Keratinocyte (primary cell): ENCODE results near the gene HECTD2. TPM values are rescaled to one million over a fixed set of nuclear protein-coding genes. Genes with fewer than 3 reads are reported as not detected.

Source experiments
- DNase-seq: peaks from one replicate; pipeline ENCODE4 v3.0.0-alpha.2; 2011; ENCODE audit warnings: low read depth, missing footprints, low spot score
- FAIRE-seq: peaks from 2 replicates; lab custom pipeline; 2011; peaks lifted over from hg19 to GRCh38; lab: Jason Lieb, UNC
- H2AFZ ChIP-seq: 2 replicates; pipeline ENCODE4 v1.6.0; 2012; ENCODE audit warnings: low read length, control low read depth, inconsistent platforms; ENCODE audit not compliant: control insufficient read depth
- H3K27ac ChIP-seq: 2 replicates; pipeline ENCODE4 v1.5.1; 2011; ENCODE audit warnings: low read length; ENCODE audit not compliant: control insufficient read depth, insufficient read depth
- H3K27me3 ChIP-seq: 3 replicates; pipeline ENCODE4 v1.6.0; 2011; ENCODE audit warnings: low read length; ENCODE audit not compliant: control insufficient read depth, insufficient read depth; ENCODE audit errors: extremely low read depth
- H3K36me3 ChIP-seq, 2 experiments: 2 replicates in 1 of 2; 3 replicates in 1 of 2; pipeline ENCODE4 v1.5.1; 2011; ENCODE audit warnings: low read length in 2 of 2, mild to moderate bottlenecking in 1 of 2; ENCODE audit not compliant: control insufficient read depth in 2 of 2, insufficient read depth in 2 of 2; ENCODE audit errors: extremely low read depth in 1 of 2
- H3K4me1 ChIP-seq: 3 replicates; pipeline ENCODE4 v1.5.1; 2011; ENCODE audit warnings: low read length; ENCODE audit not compliant: control insufficient read depth, insufficient read depth; ENCODE audit errors: extremely low read depth
- H3K4me2 ChIP-seq: 3 replicates; pipeline ENCODE4 v1.6.0; 2011; ENCODE audit warnings: low read depth, low read length; ENCODE audit not compliant: control insufficient read depth, insufficient read depth; ENCODE audit errors: extremely low read depth
- H3K4me3 ChIP-seq, 3 experiments: fragments of 200-600 bp in 1 of 3; sonication (generic) in 1 of 3; 2 replicates in 2 of 3; 3 replicates in 1 of 3; pipeline ENCODE4 v1.5.1; 2011 to 2016; ENCODE audit warnings: low read length in 3 of 3, mild to moderate bottlenecking in 3 of 3, control low read depth in 2 of 3, inconsistent platforms in 1 of 3, low read depth in 1 of 3, mixed read lengths in 1 of 3, mixed run types in 1 of 3, moderate library complexity in 1 of 3; ENCODE audit not compliant: control insufficient read depth in 2 of 3, insufficient read depth in 2 of 3; ENCODE audit errors: extremely low read depth in 1 of 3
- H3K79me2 ChIP-seq: 2 replicates; pipeline ENCODE4 v1.6.0; 2012; ENCODE audit warnings: low read length; ENCODE audit not compliant: control insufficient read depth, insufficient read depth
- H3K9ac ChIP-seq: 3 replicates; pipeline ENCODE4 v1.6.0; 2011; ENCODE audit warnings: low read length; ENCODE audit not compliant: control insufficient read depth, insufficient read depth; ENCODE audit errors: extremely low read depth
- H3K9me1 ChIP-seq: 3 replicates; pipeline ENCODE4 v1.6.0; 2011; ENCODE audit warnings: low read length; ENCODE audit not compliant: control insufficient read depth, insufficient read depth; ENCODE audit errors: extremely low read depth
- H3K9me3 ChIP-seq: 2 replicates; pipeline ENCODE4 v1.5.1; 2012; ENCODE audit warnings: low read depth, low read length; ENCODE audit not compliant: control insufficient read depth
- H4K20me1 ChIP-seq: 3 replicates; pipeline ENCODE4 v1.6.0; 2011; ENCODE audit warnings: low read length; ENCODE audit not compliant: control insufficient read depth, insufficient read depth; ENCODE audit errors: extremely low read depth
- EZH2 ChIP-seq: IDR thresholded peaks from one replicate; pipeline ENCODE4 v1.6.1; 2012; ENCODE audit warnings: inconsistent platforms, mild to moderate bottlenecking, low read length, moderate library complexity
- dilution Hi-C: fragments of 300-500 bp; cut with MboI; formaldehyde crosslinking; loops from one replicate; pipeline ENCODE4 v1.7.0; 2020; ENCODE audit warnings: low sequenced_read_pairs; ENCODE audit not compliant: extremely low pct_ligation_motif_present
- polyA plus RNA-seq, 5 experiments: library from polyadenylated mRNA; depleted of rRNA in 3 of 5; stranded (reverse) in 3 of 5; stranded (forward) in 1 of 5; unstranded in 1 of 5; fragments of >200 nt; gene quantifications; 1 replicate in 1 of 5; 2 replicates in 3 of 5; 3 replicates in 1 of 5; pipeline versions ENCODE4 v1.2.1 to v1.2.3, GENCODE V29; 2011 to 2012; ENCODE audit warnings: missing spikeins in 2 of 5, low read depth in 1 of 5, low replicate concordance in 1 of 5
- TF ChIP-seq, protein P1 (sequence below), 3 experiments: IDR thresholded peaks in 1 of 3; conservative IDR thresholded peaks in 1 of 3; optimal IDR thresholded peaks in 1 of 3; 2 replicates in 2 of 3; 3 replicates in 1 of 3; pipeline versions ENCODE3 to v1.5.1; 2011; ENCODE audit warnings: low read length in 3 of 3, mild to moderate bottlenecking in 3 of 3, moderate library complexity in 2 of 3, control low read depth in 1 of 3, inconsistent platforms in 1 of 3; ENCODE audit not compliant: insufficient read depth in 2 of 3; ENCODE audit errors: extremely low read depth in 1 of 3

Gene HECTD2
- polyA plus RNA-seq, 1 donor (not counting 4 experiments of a cell fraction or from before 2014, with no cell fraction given), result 2.2 TPM

DNA sequence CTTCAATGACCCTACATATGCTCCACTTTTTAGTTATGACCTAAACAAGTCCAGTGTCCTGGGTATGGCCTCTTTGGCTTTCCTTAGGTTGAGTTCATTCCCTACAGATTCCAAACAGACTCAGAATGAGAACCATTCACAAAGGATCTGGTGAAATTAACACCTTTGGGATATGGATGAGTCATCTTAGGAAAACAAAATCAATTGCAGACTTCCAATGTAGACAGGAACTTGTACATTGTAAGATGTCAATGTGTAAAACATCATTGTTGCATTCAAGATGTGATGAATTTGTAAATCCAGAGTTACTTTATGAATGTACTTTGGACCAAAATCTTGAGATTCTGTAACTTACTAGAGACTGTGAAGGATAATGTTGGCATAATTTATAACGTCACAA, 43.4 kb upstream of the HECTD2 start:
- dilution Hi-C loops, result no loop called here
- no peak for TF ChIP-seq EZH2
- TF ChIP-seq, protein P1, sequence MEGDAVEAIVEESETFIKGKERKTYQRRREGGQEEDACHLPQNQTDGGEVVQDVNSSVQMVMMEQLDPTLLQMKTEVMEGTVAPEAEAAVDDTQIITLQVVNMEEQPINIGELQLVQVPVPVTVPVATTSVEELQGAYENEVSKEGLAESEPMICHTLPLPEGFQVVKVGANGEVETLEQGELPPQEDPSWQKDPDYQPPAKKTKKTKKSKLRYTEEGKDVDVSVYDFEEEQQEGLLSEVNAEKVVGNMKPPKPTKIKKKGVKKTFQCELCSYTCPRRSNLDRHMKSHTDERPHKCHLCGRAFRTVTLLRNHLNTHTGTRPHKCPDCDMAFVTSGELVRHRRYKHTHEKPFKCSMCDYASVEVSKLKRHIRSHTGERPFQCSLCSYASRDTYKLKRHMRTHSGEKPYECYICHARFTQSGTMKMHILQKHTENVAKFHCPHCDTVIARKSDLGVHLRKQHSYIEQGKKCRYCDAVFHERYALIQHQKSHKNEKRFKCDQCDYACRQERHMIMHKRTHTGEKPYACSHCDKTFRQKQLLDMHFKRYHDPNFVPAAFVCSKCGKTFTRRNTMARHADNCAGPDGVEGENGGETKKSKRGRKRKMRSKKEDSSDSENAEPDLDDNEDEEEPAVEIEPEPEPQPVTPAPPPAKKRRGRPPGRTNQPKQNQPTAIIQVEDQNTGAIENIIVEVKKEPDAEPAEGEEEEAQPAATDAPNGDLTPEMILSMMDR (optimal IDR thresholded peaks at IDR 0.05 in 1 of 3, IDR thresholded peaks at IDR 0.05 in 1 of 3, conservative IDR thresholded peaks at IDR 0.05 in 1 of 3; ENCODE audit: extremely low read depth in 1 of 3, insufficient read depth in 2 of 3, low read length in 3 of 3), result no peak
- H3K79me2 ChIP-seq, result no peaks in the 10 kb centered on the region
- no peak overlapping the region for H3K4me3 ChIP-seq
- H3K9me1 ChIP-seq, result no peaks in the 10 kb centered on the region
- no peak overlapping the region for H3K9ac ChIP-seq
- no peaks in the 10 kb centered on the region for H3K27me3 ChIP-seq
- H3K27ac ChIP-seq, result no peak overlapping the region
- H3K4me2 ChIP-seq, result no peak overlapping the region
- no peaks in the 10 kb centered on the region for H4K20me1 ChIP-seq
- FAIRE-seq (peak; percentile 48), DNase-seq (no peak)
- no peaks in the 10 kb centered on the region for H3K36me3 ChIP-seq
- no peaks in the 10 kb centered on the region for H3K9me3 ChIP-seq
- H3K4me1 ChIP-seq, result no peaks in the 10 kb centered on the region
- H2AFZ ChIP-seq, result no peak overlapping the region

DNA sequence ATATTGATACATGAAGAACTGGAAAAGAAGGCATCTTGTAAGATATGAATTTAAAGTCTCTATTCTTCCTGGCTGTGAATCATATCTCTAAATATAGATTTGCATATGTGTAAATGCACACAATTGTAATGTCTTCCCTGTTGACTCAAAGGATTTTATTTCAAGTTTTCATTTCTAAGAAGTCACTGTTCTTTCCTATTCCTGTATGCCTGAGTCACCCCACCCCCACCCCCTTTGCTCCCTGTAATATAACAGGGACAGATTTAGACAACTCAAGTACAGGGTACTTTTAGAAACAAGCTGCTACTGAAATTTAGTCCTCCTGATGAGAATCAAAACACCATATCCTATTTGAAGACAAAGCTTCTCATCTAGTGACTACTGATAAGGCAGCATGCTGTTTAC, 43.0 kb upstream of the HECTD2 start:
- H4K20me1 ChIP-seq, result no peaks in the 10 kb centered on the region
- no peak overlapping the region for H3K9ac ChIP-seq
- no peaks in the 10 kb centered on the region for H3K4me1 ChIP-seq
- no peak overlapping the region for H3K4me3 ChIP-seq
- DNase-seq (no peak), FAIRE-seq (no peak)
- no peaks in the 10 kb centered on the region for H3K9me1 ChIP-seq
- H3K79me2 ChIP-seq, result no peaks in the 10 kb centered on the region
- dilution Hi-C loops, result no loop called here
- H2AFZ ChIP-seq, result no peak overlapping the region
- no peaks in the 10 kb centered on the region for H3K27me3 ChIP-seq
- H3K4me2 ChIP-seq, result no peak overlapping the region
- H3K9me3 ChIP-seq, result no peaks in the 10 kb centered on the region
- H3K36me3 ChIP-seq, result no peaks in the 10 kb centered on the region
- H3K27ac ChIP-seq, result no peak overlapping the region
- TF ChIP-seq EZH2, result no peak
- TF ChIP-seq, protein P1 (optimal IDR thresholded peaks at IDR 0.05 in 1 of 3, IDR thresholded peaks at IDR 0.05 in 1 of 3, conservative IDR thresholded peaks at IDR 0.05 in 1 of 3; ENCODE audit: extremely low read depth in 1 of 3, insufficient read depth in 2 of 3, low read length in 3 of 3), result no peak
